GM19043 (cell line): ENCODE data around the gene UNC5CL.

Experiments
- ATAC-seq: cut with Tn5 transposase; IDR thresholded peaks from one replicate; pipeline ENCODE4 v1.9.1; 2021; ENCODE audit warnings: low read depth; ENCODE audit not compliant: unreplicated experiment

The UNC5CL gene

DNA sequence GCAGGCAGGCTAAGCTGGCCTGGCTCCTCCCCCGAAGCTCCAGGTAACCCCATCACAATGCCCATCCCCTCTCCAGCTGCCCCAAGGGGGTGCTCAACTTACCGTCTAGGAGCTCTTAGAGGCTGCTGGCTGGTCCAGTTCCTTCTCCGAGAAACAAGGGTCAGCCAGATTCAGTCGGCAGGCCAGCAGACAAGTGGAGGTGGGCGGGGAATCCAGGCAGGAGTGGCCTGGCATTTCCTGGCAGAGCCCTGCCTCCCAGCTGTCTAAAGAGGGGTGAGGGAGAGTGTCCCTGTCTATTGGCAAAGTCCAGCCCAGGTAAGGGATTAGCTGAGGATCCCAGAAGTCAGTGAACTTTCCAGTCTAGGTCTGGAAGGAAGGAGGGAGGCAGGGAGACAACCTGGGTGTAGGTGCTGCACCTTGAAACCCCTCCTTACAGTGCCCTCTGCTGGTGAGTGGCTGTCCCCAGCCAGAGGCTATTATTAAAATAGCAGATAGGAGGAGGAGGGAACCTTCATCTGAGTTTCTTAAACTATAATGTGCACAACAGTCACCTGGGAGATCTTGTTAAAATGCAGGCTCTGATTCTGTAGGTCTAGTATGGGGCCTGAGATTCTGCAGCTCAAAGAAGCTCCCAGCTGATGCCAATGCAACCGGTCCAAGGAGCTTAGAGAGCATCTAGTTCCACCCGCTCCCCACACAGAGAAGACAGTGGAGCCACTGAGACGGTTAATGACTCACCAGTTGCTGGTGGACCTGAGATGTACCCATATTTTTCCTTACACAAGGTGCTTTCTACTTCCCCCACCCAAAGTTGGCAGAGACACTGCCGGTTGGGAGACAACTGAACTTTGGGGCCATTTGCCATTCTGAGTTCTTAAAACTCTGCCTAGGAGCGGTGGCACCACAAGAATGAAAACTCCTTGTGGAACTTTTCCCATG lies at the start of gene UNC5CL:
UNC5CL (minus strand) TSS at position 162 of the 939 bp plus-strand sequence. CDS start 4,147 bp downstream, outside the sequence.
- no peak for ATAC-seq

DNA sequence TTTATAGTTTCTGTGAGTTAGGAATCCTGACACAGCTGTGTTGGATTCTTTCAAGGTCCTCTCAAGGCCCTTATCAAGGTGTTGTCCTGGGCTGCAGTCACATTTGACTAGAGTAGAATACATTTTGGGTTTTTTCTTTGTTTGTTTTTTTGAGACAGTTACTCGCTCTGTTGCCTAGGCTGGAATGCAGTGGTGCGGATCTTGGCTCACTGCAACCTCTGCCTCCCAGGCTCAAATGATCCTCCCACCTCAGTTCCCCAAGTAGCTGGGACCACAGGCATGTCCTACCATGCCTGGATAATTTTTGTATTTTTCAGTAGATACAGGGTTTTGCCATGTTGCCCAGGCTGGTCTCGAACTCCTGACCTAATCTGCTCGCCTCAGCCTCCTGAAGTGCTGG lies 49.4 kb upstream of the UNC5CL start:
- ATAC-seq = no peak

- no peak for ATAC-seq
Measured at GRCh38 chr6:41085182-41085581, 46.2 kb upstream of the UNC5CL start.

DNA sequence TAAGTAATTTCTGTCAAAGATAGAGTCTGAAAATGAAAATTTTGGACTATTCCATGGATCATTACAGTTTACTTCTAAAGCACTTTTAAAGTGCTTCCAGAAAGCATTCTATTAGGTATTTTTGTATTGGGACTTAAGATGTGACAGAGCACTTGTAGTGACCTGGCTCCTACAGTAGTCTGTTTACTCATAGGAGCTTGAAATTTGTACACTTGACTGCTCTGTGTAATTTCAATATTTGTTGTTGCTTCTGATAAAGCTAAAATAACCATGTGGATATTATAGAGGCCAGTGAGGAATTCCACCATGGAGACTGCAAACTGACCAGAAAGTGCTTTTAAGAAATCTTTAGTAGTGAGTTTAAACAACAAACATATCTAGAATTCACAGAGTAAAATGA lies 44.1 kb upstream of the UNC5CL start:
- ATAC-seq = no peak

DNA sequence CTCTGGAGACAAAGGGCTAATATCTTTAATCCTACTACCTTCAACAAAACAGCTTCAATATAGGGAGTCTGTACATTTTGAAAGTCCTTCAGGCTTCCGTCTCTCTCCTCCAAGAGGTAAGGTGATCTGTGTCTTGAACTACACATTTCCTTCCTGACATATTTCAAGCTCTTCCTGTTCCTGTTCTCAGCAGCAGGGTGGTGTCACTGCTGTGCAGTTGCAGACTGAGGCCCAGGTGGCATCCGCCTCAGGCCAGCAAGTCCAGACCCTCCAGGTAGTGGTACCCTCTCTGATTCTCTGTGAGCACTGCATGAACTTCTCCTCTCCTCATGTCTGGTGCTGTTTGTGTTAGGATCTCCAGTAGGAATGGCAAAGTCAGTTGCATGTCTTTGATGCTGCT lies 41.6 kb upstream of the UNC5CL start:
- ATAC-seq = no peak

DNA sequence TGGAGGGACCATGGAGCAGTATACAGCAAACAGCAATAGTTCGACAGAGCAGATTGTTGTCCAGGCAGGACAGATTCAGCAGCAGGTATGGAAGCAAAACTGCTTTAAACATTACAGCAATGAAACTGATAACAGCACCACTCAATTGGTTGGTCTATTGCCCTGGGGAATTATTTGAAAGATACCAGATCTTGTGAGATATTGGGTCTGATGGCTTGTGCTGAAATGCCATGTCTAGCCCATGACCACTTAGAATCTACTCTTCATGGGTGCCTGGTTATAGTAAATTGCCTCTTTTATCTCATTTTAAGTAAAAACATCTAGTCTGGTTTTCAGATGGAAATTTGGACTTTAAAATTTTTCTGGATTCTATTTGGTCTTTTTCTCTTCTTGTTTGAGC lies 40.1 kb upstream of the UNC5CL start:
- ATAC-seq = no peak

- no peak for ATAC-seq
Measured at GRCh38 chr6:41078101-41078500, 39.1 kb upstream of the UNC5CL start.

DNA sequence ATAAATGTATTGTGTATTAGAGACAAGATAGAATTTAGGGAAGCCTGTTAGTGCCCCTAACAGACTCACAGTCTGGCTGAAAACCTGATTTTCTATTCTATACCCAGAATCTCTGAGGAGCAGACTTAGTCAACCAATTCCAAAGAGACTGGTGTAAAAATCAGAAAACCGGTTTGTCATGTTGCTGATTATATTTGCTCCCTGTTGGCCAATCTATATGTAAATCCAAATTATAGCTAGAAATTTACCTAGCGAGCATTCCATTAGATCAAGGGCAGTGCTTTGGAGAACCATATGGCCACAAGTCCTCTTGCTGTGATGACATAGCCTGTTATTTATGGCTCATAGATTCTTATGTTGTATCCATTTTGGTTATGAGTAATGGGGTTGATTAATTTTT lies 38.5 kb upstream of the UNC5CL start:
- ATAC-seq = no peak

DNA sequence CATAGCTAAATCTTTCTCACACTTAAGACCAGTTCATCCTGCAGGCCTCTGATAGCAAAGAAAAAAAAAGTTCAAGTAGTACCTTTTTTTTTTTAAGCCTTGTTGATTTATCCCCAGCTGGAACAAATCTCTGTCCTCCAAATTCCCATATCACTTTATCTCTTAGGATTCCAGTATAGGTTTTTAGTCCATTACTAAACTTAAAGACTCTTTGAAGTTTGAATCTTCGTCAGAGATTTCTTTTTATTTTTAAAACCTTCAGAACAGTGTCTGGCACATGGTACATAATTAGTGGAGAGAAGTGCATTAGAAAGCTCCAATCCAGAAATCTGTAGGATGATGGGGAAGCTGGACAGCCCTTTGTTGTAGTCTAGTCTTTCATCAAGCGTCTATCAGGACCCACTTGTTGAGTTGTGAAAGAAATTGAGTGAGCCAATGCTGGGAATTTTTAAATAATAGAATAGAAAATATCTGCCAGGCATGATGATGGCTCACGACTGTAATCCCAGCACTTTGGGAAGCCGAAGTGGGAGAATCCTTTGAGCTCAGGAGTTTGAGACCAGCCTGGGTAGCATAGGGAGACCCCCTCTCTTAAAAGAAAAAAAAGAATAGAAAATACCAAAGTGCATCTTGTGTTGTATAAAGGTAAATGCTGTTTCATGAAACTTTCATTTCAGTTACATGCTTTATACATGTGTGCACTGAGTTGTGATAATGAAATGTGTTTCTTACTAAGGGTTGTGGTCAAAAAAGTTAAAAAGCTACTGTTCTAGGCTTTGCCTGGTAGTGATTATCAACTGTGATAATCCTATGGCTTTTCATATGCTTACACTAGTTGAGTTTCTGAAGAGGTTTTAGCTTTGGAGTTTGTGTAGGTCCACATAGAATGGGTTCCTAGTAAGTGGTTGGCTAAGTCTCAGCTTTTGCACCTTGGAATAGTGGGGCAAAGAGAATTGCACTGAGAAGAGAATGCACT lies 36.9 kb upstream of the UNC5CL start:
- ATAC-seq = no peak

DNA sequence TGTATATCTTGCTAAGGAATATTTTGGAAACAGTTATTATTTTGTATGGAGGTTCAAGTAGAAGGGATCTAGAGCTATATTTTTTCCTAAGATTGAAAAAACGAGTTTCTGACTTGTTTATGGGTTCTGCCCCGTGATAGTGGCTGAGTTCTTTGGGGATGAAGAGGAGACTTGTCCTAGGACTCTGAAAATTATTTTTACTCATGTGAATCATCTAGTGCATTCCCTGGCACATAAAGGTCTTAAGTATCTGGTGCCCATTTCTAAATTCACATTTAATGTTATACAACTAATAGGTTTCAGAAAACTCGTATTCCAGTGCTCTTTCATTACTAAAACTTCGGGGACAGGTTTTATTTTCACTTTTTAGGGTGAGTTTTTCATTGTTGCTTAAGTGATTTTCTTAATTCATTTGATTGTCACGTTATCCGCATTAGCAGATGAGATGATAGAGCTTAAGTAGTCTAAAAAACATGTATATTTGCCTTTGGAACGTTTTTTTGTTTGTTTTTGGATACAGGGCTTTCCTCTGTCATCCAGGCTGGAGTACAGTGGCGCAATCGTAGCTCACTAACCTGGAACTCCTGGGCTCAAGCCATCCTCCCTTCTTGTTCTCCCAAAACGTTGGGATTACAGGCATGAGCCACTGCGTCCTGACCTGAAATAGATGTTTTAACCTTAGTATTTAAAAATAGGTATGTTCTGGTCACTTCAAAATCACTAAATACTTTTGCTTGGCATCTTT lies 35.8 kb upstream of the UNC5CL start:
- no peak for ATAC-seq

- ATAC-seq = no peak
Measured at GRCh38 chr6:41073968-41074691, 35.1 kb upstream of the UNC5CL start.

DNA sequence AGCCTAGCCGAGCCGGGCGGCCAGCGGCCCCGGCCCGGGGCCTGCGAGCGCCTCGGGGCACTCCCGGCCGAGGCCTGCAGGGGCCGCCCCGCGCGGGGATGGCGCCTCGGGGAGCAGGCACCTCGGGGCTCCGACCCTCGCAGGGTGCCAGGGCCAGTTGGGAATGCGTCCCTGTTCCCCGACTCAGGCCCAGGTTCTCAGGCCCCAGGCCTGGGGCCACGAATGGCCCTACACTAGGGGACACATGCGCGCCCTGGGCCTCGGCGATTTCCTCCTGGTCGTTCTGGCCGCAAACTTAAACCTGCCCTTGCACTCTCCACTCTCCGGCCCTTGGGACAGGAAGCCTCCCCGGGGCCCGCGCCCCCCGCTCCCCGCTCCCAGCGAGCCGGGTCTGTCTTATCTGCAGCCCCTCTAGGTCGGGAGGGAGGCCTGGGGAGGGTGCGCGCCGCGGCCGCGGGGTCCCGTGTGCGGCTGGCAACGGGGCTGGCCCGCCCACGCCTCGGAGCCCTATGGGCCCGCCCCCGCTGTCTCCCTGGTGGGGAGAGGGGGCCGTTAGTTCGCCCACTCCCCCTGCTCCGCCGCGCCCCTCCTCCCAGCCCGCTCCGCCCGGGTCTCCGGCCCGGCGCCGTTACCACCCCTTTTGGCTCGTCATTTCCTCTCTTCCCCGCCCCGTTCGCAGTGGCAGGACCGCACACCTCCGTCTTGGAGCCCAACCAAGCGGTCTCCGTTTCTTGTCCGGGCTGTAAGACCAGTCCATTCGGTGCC lies 34.4 kb upstream of the UNC5CL start:
- ATAC-seq = peak; percentile 16

DNA sequence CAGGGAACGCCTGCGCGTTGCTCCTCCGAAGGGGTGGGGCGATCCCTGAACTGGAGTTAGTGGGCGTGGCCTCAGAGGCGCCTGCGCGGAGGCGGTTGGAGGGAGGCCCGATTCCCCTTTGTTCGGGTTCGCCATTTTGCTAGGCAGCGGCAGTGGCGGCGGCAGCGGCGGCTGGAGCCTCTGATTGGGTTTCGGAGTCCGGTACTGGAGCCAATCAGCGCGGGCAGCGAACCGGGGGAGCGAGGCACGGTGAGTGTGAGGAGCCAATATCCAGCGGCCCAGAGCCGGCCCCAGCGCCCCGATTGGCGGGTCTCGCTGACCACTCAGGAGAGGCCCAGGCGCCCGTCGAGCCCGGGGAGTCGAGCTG lies 33.8 kb upstream of the UNC5CL start, which contains the start of gene NFYA:
NFYA (plus strand) TSS at position 139 of the 367 bp plus-strand sequence. CDS start 6,116 bp downstream, outside the sequence.
- peak; percentile 51 for ATAC-seq

- ATAC-seq = peak; percentile 63
Measured at GRCh38 chr6:41071923-41072835, 33.2 kb upstream of the UNC5CL start, which contains the start of gene OARD1. TSS of gene OARD1 (minus strand) at chr6:41072356. CDS start at chr6:41071634, 722 bp downstream.

DNA sequence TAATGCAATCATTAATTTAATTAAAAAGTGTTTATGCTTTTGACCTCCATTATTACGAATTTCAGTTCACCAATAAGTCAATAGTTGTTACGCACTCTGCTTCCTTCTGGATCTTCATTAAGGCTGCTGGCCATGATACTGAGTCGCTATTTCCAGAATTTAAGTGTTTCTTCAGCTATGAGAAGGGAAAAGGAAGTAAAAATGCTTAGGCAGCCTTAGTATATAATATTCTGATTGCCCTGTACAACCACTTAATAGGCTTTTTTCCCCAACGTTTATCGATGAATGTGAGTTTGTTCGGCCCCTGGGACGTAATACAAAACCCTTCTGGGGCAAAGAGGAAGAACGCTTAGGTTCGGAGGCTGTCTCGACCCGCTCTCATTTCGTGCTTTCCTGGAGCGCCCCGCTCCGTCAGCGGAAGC lies 32.5 kb upstream of the UNC5CL start:
- no peak for ATAC-seq

DNA sequence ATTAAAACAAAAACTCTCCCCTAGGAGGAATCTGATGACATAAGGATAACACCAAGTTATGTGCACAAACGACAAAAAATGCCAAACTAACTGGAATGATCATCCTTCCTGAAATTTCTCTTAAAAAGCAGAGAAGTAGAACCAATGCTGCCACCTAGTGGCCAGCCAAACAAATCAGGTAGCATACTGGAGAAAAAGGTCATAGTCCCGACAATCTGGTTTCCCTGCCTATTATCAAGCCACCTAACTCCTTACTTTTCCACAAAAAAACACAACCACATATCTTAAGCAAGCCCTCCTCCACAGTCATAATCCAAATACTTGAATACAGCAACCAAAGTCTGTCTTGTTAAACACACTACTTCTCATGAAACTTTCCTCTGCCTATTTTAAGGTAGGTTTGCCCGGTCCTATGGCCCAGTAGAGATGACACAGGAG lies 27.9 kb upstream of the UNC5CL start:
- no peak for ATAC-seq

- no peak for ATAC-seq
Measured at GRCh38 chr6:41065550-41066026, 26.6 kb upstream of the UNC5CL start.

- ATAC-seq = no peak
Measured at GRCh38 chr6:41064841-41065240, 25.8 kb upstream of the UNC5CL start.
